Kidney capillary endothelial cell (primary cell): ENCODE measurements around the gene CSTPP1.

Experiments
- DNase-seq: peaks from one replicate; pipeline ENCODE4 v3.0.0-alpha.2; 2018; ENCODE audit warnings: low spot score

The CSTPP1 gene

DNA sequence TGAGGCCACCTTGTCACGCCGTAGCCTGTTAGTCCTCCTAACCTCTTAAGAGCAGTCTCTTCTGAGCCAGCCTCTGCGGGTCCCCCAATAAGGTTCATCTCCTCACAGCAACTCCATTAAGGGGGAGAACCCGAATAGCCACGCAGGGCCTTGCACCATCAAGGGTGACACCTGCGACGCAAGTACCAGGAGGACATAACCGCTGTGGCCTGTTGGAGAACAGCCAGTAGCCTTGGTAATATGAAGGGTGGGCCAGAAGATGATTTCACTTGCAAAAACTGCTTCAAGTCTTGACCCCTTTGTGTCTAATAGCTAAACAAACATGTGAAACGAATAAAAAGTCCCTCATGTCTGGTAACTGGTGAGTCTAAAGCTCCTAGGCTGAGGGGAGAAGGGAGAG lies 225.3 kb downstream of the CSTPP1 start:
- DNase-seq, result no peak

DNA sequence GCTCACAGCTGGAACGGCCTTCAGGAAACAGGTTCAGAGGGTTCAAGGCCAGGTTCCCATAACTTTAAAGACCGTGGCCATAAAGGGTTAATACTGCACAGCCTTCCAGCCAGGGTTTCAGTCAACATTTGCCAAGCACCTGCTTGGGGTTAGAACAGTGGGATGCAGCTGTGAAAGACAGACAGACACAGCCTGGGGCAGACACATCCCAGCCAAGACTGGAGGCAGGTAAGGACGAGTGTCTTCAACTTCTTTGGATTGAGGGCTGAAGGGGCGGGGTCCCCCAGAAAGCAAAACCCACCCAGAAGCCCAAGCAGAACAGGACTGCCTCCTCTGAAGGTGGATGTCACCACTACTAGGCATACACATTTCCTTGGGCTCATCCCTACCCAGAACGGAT lies 225.9 kb downstream of the CSTPP1 start:
- no peak for DNase-seq

DNA sequence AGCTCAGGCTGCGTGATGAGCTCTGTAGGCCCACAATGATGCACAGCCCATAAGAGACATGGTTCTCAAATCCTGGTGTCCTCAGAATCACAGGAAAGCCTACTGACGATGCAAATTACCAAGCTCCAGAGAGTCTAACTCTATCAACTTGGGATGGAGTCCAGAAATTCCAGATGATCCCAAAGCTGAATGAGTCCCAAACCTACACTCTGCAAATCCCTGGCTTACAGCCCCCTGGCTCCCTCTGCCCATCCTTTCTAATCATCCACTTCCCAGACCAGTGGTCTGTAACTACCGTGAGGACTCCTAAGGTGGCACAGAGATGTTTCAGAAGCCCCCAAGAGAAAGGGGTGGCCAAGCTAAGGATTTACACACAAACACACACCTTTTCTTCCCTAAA lies 226.6 kb downstream of the CSTPP1 start:
- DNase-seq, result no peak

DNA sequence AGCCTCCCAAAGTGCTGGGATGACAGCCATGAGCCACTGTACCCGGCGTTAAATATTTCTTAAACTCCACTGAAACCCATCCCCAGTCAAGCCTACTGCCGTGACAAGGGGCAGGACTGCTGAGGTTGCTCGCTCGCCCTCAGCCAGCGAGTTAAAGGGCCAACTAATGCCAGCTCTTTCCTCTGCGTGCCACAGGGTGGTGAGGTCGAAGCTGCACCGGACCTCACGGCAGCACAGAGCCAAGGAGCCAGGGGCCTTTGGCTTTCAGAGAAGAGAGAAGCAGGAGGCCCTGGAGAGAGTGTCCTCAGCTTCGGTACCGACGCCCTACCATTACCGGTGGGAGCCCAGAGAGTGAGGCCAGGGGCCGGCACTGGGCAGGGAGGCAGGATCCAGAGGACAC lies 227.3 kb downstream of the CSTPP1 start:
- no peak for DNase-seq

DNA sequence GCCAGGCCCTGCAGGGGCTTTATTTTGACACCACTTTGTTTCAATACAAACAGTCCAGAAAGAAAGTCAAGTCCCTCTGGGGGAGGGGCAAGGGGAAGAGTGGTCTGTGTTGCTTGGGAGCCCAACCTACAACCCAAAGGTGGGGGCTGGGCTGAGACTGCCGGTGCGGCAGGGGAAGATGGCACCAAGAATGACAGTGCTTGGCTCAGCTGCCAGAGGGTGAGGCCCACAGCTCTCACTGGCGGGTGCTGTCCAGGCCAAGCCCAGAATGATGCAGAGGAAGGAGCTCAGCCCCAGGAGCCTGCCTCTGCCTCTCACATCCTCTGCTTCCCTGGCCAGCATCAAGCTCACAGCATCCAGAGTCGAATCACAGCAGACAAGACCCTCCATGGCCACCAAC lies 227.8 kb downstream of the CSTPP1 start:
- DNase-seq, result no peak

DNA sequence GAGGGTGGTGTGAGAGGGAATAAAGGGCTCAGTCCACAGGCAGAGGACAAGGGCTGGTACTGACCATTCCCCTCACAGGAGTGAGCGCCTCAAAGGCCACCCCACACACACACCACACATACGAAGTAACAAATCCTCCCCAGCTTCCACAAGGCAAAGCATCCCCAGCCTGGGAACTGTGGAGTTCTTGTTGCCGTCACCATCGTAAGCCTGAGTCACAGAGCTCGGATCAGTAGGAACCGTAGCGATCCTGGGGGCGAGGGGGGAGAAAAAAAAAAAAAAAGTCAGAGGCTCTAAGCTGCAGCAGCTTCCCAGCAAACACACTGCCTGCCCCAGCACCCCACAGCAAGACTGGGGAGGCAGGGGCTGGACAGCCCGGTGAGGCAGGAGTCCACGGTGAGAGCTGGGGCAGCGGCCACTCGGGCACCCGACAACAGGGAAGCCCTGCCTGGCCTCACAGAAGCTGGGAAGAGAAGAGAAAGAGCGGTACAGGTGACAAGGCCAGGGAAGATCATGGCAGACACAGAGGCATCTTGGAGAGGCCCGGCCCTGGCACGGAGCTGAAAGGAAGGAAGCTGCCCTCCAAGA lies 228.8 kb downstream of the CSTPP1 start:
- DNase-seq, result no peak

DNA sequence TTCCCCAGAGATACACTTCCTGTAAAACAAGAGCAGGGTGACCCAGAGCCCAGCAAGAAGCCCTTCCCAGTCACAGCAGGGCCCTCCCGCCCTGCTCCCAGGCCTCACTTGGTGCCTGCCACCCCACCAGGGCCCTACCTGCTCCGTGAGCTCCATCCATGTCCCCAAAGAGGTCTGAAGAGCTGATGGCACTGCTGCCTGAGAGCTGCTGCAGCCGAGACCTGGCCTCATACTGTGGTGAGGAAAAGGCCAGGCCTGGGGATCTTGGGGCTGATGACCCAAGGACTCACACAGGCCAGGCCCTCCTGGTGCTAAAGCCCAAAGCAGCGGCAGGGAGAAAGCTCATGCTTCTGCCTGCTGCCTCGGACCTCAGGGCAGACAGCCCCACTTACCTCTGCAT lies 229.8 kb downstream of the CSTPP1 start:
- no peak for DNase-seq

DNA sequence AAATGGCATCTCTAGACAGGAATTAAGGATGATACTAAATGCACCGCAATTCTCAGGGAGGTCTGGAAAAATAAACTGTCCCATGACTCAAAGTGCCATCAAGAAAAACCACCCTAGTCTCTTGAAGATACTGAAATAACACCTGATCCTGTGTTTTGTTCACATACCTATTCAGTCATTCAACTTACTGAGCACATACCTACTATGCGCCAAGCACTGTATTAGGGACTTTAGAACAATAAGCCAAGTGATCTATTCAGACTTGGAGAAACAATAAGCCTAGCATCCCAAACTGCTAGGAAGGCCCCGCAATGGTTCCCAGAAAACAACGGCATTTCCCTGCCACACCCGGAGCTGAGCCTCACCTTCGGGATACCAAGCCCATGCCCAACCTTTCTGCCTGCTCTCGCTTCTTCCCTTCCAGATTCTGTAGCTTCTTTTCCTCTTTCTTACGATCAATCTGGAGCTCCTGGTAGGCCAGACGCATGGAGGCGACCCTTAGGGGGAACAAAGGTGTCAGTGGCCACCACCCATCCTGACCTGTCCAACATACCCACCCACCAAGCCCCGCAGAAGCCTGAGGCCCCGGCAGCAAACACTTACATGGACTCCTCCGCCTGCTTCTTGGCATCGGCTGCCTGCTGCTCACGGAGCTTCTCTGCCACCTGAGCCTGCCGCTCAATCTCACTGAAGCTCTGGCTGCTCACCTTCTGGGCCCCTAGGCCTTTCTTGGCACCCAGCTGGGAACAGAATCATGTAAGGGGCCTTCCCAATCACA lies 234.7 kb downstream of the CSTPP1 start:
- no peak for DNase-seq

DNA sequence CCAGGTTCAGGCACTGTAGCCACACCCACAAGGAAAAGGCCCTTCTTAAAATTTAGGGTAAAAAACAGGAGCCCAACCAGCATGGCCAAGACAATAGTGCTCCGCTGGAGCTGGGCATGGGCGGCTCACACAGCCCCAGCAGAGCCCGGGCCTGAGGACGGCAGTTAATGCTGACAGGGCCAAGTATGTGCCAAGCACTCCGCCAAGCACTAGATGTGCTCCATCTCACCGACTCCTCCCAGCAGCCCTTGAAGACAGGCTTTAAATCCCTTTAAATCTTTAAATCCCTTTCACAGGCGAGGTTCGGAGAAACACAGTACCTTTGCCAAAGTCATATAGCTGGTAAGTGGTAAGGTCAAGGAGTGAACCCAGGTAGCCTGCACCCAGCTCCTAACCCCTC lies 235.3 kb downstream of the CSTPP1 start:
- no peak for DNase-seq

DNA sequence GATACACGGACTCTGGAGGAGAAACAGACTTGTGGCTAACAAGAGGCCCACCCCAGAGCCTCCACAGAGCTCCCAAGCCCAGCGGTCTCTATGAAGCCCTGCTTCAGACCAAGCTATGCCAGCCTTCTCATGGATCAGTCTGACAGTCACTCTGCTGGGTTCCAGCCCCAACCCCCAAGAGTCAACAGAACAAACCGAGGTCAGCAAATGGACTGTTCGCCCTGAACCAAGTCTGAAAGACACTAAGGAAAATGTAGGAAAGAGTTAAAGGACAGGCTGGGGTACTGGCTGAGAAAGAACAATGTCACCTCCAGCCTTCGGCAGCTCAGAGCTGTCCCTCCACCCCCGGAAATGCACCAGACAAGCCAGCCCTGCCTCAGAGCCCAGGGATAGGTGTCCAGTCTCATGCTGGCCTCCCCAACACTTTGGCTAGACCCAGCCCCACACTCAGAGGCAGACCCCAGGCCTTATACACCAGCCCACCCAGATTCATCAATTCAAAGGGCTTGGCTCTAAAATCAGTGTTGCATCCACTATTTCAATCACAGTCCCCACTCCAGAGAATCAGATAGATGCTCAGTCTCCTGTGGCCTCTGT lies 236.3 kb downstream of the CSTPP1 start:
- DNase-seq, result no peak

DNA sequence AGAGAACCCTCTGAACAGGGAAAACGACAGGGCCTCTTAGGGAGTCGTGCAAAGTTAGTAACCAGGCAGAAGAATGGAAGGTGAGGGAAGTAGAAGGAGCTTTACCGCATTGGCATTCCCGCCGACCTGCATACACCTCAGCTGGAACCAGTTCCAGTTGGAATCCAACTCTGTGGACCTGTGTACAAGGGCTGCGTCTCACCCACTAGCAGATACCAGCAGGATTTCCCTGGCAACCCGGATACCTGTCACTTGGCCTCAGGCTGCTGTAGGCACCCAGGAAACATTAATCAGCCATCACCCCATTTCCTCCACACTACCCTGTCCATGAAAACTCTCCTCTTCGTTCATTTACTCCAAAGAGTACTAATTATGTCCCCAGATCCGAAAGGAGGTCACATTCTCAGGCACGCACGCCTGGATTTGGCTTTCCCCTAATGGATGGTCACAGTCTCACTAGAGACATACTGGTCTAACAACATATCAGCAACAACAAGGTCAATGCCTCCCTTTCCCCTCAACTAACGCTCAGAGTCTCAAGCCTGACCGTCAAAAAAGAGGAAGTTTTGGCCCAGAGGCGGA lies 239.3 kb downstream of the CSTPP1 start:
- DNase-seq, result no peak

DNA sequence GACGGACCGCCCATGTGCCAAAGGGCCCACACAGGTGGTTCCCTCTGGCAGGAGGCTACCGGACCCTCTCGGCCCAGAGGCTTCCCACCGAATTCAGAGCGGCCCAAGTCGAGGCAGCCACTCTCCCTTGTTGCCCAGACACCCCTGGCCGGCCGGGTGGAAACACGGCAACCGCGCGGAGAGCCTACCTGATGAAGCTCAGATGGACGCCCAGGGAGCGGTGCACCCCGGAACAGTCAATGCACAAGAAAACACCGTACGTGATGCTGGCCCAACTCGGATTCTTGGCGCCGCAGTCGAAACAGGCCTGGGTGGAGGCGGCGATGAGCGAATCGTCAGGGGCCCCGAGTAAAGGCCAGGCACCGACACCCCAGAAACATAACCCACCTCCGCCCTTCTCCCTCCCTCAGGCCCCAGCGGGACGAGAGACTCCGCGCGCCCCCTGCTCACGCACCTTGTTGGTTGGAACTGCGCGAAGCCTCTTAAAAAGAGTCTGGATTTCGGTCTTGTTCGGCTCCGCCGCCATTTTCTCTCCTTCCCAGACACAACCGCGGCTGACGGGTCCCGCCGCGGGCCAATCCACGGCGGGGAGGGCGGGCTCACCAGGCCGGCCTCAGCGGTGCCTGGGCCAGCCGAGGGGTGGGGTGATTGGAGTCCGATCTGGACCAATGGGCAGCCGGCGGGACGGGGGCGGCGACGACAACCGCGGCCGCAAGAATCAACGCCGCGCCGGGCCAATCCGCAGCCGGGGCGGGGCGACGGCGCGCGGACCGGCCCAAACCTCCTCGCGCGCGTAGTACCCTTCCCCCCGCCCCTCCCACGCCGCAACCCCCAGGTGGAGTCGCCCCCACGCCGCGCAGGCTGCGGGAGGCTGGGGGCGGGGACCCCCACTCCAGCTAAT lies 240.0 kb downstream of the CSTPP1 start, which contains the start of gene ARFGAP2:
Gene ARFGAP2 (minus strand): TSS at position 552 of the 901 bp plus-strand sequence. CDS start 26 bp downstream, at position 526.
- peak; percentile 92 for DNase-seq

DNA sequence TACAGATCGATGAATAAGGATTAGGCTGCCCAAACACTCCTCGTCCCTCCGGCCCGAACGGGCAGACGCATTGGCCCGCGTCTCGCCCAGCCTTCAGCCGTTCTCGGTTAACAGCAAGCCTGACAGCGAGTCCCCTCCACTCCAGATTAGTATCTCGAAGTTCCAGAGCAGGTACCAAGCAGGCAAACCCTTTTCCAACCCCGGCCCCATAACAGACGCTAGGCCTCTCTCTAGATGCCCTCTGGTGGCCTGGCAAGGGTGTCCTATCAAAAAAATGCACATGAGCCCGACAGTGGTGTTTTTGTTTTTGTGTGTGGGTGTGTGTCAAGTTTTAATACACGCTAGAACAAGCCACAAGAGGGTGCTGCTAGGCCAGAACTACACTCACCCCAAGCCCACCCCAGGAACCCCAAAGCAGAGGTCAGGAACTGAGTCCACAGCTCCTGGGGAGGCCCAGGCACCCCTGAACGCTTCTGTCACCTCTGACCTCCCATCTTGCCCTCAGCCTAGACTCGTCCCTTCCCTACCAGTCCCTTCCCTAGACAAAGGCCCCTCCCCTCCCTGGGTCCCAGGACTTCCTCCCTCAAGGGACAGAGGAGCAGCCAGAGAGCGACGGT lies 240.8 kb downstream of the CSTPP1 start:
- peak; percentile 68 for DNase-seq

DNA sequence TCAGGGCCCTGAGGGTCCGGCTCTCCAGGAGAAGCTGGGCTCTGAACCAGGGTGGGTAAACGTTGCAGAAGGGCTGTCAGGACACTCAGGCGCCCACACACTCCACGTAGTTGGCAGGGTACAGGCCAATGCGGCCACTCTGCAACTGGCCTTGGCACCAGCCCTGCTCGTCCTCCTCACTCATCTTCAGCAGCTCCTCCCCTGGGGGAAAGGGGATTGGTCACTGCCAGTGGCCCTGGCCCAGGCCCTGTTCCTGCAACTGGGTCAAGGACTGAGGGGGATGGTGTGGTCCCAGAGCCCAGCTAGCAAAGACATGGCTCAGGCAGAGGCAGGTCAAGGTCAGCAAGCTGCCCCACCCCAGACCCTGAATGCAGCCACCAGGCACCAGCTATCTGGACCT lies 241.3 kb downstream of the CSTPP1 start:
- DNase-seq, result no peak

DNA sequence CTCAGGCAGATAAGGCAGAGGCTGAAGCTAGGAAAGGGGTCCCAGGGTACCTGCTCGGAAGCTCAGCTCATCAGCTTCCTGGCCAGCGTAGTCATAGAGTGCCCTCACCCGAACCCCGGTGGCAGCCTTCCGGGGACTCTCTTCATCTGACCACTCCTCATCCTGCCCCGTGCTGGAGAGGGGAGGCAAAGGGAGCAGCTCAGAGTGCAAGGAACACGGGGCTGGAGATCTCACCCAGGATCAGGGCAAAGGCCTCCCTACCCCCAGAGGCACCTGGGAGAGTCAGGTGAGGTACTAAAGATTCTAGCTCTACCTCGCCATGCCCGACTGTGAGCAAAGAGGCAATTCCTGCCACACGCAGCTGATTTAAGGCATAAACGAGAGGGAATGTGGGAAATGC lies 241.8 kb downstream of the CSTPP1 start:
- no peak for DNase-seq

DNA sequence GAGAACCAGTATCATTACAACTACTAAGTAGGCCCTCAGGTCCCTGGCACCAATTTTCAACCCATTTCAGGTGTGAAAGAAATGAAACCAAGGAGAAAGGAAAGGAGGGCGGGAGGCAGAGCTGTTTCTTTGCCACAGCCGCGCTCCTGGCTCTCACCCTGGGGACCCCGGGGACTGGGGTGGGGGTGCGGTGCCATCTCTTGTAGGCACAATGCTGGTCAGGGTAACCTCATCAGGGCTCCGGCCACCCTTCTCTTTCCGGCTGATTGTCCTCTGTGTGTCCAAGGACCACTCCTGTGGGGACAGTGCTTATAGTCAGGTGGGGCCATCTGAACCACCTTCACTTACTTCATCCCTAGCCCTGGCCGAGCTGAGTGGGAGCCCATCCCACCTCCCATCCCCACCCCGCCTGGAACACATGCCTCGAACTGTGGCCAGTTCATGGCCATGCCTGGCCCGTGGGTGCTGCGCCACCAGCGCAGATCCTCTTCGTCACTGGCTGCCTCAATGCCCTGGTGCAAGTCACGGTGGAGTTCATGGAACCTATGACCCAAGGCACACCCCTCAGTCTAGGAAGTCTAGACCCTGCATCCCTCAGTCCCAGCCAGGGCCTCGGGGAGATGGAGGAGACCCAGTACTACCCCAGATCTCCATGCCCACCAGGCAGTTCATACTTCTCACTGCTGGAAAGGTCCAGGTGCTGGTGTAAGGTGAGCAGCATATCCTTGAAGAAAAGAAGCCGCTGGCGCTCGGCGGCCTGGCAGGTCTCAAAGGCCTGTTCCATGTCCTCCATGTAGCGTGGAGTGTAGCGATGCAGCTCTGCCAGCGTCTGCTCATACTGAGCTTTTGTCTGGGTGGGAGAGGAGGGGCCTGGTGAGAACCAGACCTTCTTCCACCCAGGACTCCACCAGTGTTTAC lies 242.4 kb downstream of the CSTPP1 start:
- no peak for DNase-seq

DNA sequence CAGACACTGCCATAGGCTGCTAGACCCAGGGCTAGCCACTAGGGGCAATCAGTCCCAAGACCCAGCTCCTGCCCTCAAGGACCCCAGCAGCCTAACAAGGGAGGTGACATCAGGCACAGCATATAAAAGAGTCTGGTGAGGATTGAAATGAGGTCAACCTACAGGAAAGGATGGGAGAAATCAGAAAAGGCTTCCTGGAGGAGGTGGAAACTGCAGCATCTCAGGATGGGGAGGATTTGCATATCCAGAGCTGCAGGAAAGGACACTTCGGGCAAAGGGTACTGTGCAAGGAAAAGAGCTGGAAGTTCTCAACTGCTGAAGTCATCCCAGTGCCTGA lies 243.1 kb downstream of the CSTPP1 start:
- DNase-seq, result peak; percentile 52

DNA sequence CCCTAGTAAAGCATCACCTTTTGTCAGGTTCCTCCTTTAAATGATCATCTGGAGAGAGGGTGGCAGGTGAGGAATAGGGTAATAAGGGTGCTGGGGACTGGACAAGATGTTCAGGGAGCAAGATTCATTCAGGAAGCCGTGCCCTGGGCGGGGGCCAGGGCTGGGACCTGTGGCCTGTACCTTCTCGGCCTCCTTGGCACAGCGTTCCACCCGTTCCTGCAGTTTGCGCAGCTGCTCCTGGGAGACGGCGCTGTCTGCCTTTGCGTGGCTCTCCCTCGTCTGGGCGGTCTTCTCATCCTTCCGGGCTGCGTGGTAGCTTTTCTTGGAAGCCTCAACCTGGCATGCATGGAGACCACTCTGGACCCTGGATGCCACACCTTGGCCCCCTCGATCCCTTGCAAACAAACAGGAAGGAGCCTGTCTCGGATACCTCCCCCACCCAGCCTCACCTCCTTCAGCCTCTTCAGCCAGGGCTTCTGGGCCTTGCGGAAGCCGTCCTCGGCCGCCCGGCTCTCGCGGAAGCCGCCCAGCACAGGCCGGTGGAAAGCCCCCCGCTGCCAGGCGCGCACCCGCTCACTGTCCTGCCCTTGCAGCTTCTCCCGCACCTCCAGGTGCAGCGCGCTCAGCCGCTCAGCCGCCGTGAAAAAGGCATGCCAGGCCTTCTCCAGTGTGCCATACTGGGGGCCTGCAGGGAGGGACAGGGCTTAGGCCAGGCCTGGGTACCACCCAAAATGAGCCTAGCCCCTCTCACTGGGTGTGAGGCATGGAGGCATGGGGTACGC lies 243.6 kb downstream of the CSTPP1 start:
- no peak for DNase-seq

DNA sequence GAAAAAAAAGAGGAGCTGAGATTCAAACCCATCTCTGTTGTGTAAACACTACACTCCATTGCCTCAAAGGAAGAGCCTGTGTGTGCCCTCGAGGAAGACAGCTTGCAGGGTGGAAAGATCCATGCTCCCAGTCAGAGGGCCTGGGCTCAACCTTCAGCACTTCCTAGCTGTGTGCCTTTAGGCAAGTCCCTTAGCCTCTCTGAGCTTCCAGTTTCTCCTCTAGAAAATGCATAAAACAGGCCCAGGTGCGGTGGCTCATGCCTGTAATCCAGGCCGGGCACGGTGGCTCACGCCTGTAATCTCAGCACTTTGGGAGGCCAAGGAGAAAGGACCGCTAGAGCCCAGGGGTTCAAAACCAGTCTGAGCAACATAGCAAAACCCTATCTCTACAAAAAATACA lies 244.7 kb downstream of the CSTPP1 start:
- DNase-seq, result no peak

DNA sequence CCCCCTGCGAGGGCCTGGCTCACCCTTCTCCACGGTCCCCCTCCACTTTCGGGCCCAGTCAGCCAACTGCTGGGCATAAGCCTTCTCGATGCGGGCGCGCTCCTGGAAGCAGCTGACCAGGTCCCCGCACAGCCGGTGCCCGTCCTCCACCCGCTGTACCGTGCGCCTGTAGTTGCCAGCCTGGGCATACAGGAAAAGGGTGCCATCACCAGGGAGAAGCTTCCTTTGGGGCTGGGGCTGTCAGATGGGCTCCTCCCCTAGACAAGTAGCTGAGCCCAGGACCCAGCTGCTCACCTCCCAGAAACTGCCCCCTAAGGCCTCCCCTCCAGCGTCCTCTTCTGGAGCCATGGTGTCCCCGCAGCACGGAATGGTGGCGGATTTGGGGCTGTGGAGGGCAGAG lies 245.8 kb downstream of the CSTPP1 start:
- DNase-seq, result no peak
